22Rv1 (cell line): ENCODE results near the gene CSTB.

Experiments used
- ZFX ChIP-seq: fragments of 450-650 bp; IDR thresholded peaks from 2 replicates; pipeline ENCODE4 v1.6.1; 2017; ENCODE audit warnings: antibody characterized with exemption, borderline replicate concordance
- TF ChIP-seq, protein P1 (sequence below): fragments of 450-650 bp; IDR thresholded peaks from 2 replicates; pipeline ENCODE4 v1.5.1; 2017; ENCODE audit warnings: mild to moderate bottlenecking

DNA sequence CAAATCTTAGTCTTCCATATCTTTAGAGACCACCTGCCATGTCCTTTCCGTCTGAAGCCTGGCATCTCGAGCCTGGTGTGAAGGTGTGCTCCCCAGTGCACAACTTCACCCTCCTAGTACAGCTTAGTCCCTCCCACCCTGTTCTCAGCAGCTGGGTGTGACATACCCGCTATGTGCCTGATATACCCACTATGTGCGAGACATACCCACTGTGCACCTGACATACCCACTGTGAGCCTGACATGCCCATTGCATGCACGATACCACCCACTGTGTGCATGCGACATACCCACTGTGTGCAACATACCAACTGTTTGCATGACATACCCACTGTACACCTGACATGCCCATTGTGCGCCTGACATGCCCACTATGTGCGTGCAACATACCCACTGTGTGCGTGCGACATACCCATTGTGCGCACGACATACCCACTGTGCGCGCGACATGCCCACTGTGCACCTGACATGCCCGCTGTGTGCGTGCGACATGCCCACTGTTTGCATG is 10.2 kb upstream of the CSTB start:
- TF ChIP-seq, protein P1, sequence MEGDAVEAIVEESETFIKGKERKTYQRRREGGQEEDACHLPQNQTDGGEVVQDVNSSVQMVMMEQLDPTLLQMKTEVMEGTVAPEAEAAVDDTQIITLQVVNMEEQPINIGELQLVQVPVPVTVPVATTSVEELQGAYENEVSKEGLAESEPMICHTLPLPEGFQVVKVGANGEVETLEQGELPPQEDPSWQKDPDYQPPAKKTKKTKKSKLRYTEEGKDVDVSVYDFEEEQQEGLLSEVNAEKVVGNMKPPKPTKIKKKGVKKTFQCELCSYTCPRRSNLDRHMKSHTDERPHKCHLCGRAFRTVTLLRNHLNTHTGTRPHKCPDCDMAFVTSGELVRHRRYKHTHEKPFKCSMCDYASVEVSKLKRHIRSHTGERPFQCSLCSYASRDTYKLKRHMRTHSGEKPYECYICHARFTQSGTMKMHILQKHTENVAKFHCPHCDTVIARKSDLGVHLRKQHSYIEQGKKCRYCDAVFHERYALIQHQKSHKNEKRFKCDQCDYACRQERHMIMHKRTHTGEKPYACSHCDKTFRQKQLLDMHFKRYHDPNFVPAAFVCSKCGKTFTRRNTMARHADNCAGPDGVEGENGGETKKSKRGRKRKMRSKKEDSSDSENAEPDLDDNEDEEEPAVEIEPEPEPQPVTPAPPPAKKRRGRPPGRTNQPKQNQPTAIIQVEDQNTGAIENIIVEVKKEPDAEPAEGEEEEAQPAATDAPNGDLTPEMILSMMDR = no peak
- TF ChIP-seq ZFX = no peak
